Tibial nerve (tissue), 4 donors: ENCODE data around the gene LIPA.

Source experiments
- CTCF ChIP-seq, 5 experiments: fragments of 200-600 bp in 3 of 5; fragments of 450-650 bp in 2 of 5; sonication (generic) in 3 of 5; IDR thresholded peaks; one replicate each; pipeline ENCODE4 v1.5.1; 2016 to 2019; ENCODE audit warnings: antibody characterized with exemption in 5 of 5, mild to moderate bottlenecking in 3 of 5, moderate library complexity in 2 of 5
- EP300 ChIP-seq, 2 donors: sonication (generic); formaldehyde crosslinking; IDR thresholded peaks; one replicate each; pipeline ENCODE4 v1.6.1; 2017; ENCODE audit warnings: antibody characterized with exemption in 2 of 2, mild to moderate bottlenecking in 1 of 2
- POLR2A ChIP-seq, 2 donors: fragments of 450-650 bp; IDR thresholded peaks; one replicate each; pipeline ENCODE4 v1.6.1; 2017; ENCODE audit warnings: antibody characterized with exemption in 2 of 2, mild to moderate bottlenecking in 2 of 2, moderate library complexity in 2 of 2

- no peak for TF ChIP-seq CTCF (IDR thresholded peaks at IDR 0.05)
- no peak for TF ChIP-seq EP300 (IDR thresholded peaks at IDR 0.05)
- no peak for TF ChIP-seq POLR2A (IDR thresholded peaks at IDR 0.05)
These were observed 36.9 kb downstream of the LIPA start for GRCh38 chr10:89214566-89215165.
